Keratinocyte (primary cell): Measurements from ENCODE around the gene DTX4. TPM values are rescaled to one million over a fixed set of nuclear protein-coding genes. Genes with fewer than 3 reads are reported as not detected.

ENCODE experiments used
- DNase-seq: peaks from one replicate; pipeline ENCODE4 v3.0.0-alpha.2; 2011; ENCODE audit warnings: low read depth, missing footprints, low spot score
- FAIRE-seq: peaks from 2 replicates; lab custom pipeline; 2011; peaks lifted over from hg19 to GRCh38; lab: Jason Lieb, UNC
- H2AFZ ChIP-seq: 2 replicates; pipeline ENCODE4 v1.6.0; 2012; ENCODE audit warnings: low read length, control low read depth, inconsistent platforms; ENCODE audit not compliant: control insufficient read depth
- H3K27ac ChIP-seq: 2 replicates; pipeline ENCODE4 v1.5.1; 2011; ENCODE audit warnings: low read length; ENCODE audit not compliant: control insufficient read depth, insufficient read depth
- H3K27me3 ChIP-seq: 3 replicates; pipeline ENCODE4 v1.6.0; 2011; ENCODE audit warnings: low read length; ENCODE audit not compliant: control insufficient read depth, insufficient read depth; ENCODE audit errors: extremely low read depth
- H3K36me3 ChIP-seq, 2 experiments: 2 replicates in 1 of 2; 3 replicates in 1 of 2; pipeline ENCODE4 v1.5.1; 2011; ENCODE audit warnings: low read length in 2 of 2, mild to moderate bottlenecking in 1 of 2; ENCODE audit not compliant: control insufficient read depth in 2 of 2, insufficient read depth in 2 of 2; ENCODE audit errors: extremely low read depth in 1 of 2
- H3K4me1 ChIP-seq: 3 replicates; pipeline ENCODE4 v1.5.1; 2011; ENCODE audit warnings: low read length; ENCODE audit not compliant: control insufficient read depth, insufficient read depth; ENCODE audit errors: extremely low read depth
- H3K4me2 ChIP-seq: 3 replicates; pipeline ENCODE4 v1.6.0; 2011; ENCODE audit warnings: low read depth, low read length; ENCODE audit not compliant: control insufficient read depth, insufficient read depth; ENCODE audit errors: extremely low read depth
- H3K4me3 ChIP-seq, 3 experiments: fragments of 200-600 bp in 1 of 3; sonication (generic) in 1 of 3; 2 replicates in 2 of 3; 3 replicates in 1 of 3; pipeline ENCODE4 v1.5.1; 2011 to 2016; ENCODE audit warnings: low read length in 3 of 3, mild to moderate bottlenecking in 3 of 3, control low read depth in 2 of 3, inconsistent platforms in 1 of 3, low read depth in 1 of 3, mixed read lengths in 1 of 3, mixed run types in 1 of 3, moderate library complexity in 1 of 3; ENCODE audit not compliant: control insufficient read depth in 2 of 3, insufficient read depth in 2 of 3; ENCODE audit errors: extremely low read depth in 1 of 3
- H3K79me2 ChIP-seq: 2 replicates; pipeline ENCODE4 v1.6.0; 2012; ENCODE audit warnings: low read length; ENCODE audit not compliant: control insufficient read depth, insufficient read depth
- H3K9ac ChIP-seq: 3 replicates; pipeline ENCODE4 v1.6.0; 2011; ENCODE audit warnings: low read length; ENCODE audit not compliant: control insufficient read depth, insufficient read depth; ENCODE audit errors: extremely low read depth
- H3K9me1 ChIP-seq: 3 replicates; pipeline ENCODE4 v1.6.0; 2011; ENCODE audit warnings: low read length; ENCODE audit not compliant: control insufficient read depth, insufficient read depth; ENCODE audit errors: extremely low read depth
- H3K9me3 ChIP-seq: 2 replicates; pipeline ENCODE4 v1.5.1; 2012; ENCODE audit warnings: low read depth, low read length; ENCODE audit not compliant: control insufficient read depth
- H4K20me1 ChIP-seq: 3 replicates; pipeline ENCODE4 v1.6.0; 2011; ENCODE audit warnings: low read length; ENCODE audit not compliant: control insufficient read depth, insufficient read depth; ENCODE audit errors: extremely low read depth
- EZH2 ChIP-seq: IDR thresholded peaks from one replicate; pipeline ENCODE4 v1.6.1; 2012; ENCODE audit warnings: inconsistent platforms, mild to moderate bottlenecking, low read length, moderate library complexity
- dilution Hi-C: fragments of 300-500 bp; cut with MboI; formaldehyde crosslinking; loops from one replicate; pipeline ENCODE4 v1.7.0; 2020; ENCODE audit warnings: low sequenced_read_pairs; ENCODE audit not compliant: extremely low pct_ligation_motif_present
- polyA plus RNA-seq, 5 experiments: library from polyadenylated mRNA; depleted of rRNA in 3 of 5; stranded (reverse) in 3 of 5; stranded (forward) in 1 of 5; unstranded in 1 of 5; fragments of >200 nt; gene quantifications; 1 replicate in 1 of 5; 2 replicates in 3 of 5; 3 replicates in 1 of 5; pipeline versions ENCODE4 v1.2.1 to v1.2.3, GENCODE V29; 2011 to 2012; ENCODE audit warnings: missing spikeins in 2 of 5, low read depth in 1 of 5, low replicate concordance in 1 of 5
- TF ChIP-seq, protein P1 (sequence below), 3 experiments: IDR thresholded peaks in 1 of 3; conservative IDR thresholded peaks in 1 of 3; optimal IDR thresholded peaks in 1 of 3; 2 replicates in 2 of 3; 3 replicates in 1 of 3; pipeline versions ENCODE3 to v1.5.1; 2011; ENCODE audit warnings: low read length in 3 of 3, mild to moderate bottlenecking in 3 of 3, moderate library complexity in 2 of 3, control low read depth in 1 of 3, inconsistent platforms in 1 of 3; ENCODE audit not compliant: insufficient read depth in 2 of 3; ENCODE audit errors: extremely low read depth in 1 of 3

Gene DTX4
- polyA plus RNA-seq, 1 donor (not counting 4 experiments of a cell fraction or from before 2014, with no cell fraction given), result 1.6 TPM

DNA sequence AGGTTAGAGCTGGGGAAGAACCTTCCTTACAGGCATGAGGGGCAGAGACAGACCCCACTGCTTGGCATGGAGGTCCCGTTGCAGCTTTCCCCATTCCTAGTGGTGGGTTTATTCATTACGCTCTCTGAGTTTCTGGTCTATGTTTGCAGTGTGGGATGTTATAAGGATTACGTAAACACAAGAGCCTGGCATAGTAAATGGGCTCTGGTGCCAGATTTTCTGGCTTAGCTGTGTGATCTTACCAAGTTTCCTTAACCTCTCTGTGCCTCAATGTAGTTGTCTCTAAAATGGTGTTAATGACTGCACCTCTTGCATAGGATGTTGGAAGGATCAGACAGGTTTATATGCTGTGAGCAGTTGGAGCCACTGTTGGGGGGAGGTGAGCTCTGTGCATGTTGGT, 15.1 kb downstream of the DTX4 start:
- H3K4me3 ChIP-seq, result no peak overlapping the region
- no peak overlapping the region for H3K4me2 ChIP-seq

DNA sequence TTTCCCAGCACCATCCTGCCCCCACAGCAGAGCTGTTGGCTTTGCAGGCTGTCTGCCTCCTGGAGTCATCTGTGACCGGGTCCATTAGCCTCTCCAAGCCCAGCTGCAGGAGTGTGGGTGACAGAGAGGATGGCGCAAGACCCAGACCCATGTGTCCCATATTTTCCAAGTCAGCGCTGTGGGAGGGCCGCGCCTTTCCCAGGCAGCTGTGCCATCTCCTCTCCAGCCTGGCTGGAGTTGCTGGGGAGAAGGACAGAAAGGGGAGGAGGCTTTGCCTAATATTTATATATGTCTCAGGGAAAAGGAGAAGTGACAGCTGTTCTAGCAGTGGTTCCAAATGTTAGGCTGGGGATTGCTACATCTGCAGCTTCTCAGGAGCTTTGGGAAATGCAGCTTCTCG, 15.7 kb downstream of the DTX4 start:
- dilution Hi-C loops, result no loop called here
- peaks cover 0 to 13% of the 10 kb centered on the region in 2 experiments for H3K36me3 ChIP-seq
- TF ChIP-seq, protein P1, sequence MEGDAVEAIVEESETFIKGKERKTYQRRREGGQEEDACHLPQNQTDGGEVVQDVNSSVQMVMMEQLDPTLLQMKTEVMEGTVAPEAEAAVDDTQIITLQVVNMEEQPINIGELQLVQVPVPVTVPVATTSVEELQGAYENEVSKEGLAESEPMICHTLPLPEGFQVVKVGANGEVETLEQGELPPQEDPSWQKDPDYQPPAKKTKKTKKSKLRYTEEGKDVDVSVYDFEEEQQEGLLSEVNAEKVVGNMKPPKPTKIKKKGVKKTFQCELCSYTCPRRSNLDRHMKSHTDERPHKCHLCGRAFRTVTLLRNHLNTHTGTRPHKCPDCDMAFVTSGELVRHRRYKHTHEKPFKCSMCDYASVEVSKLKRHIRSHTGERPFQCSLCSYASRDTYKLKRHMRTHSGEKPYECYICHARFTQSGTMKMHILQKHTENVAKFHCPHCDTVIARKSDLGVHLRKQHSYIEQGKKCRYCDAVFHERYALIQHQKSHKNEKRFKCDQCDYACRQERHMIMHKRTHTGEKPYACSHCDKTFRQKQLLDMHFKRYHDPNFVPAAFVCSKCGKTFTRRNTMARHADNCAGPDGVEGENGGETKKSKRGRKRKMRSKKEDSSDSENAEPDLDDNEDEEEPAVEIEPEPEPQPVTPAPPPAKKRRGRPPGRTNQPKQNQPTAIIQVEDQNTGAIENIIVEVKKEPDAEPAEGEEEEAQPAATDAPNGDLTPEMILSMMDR (optimal IDR thresholded peaks at IDR 0.05 in 1 of 3, IDR thresholded peaks at IDR 0.05 in 1 of 3, conservative IDR thresholded peaks at IDR 0.05 in 1 of 3; ENCODE audit: extremely low read depth in 1 of 3, insufficient read depth in 2 of 3, low read length in 3 of 3), result no peak
- no peak for TF ChIP-seq EZH2
- H3K79me2 ChIP-seq, result no peaks in the 10 kb centered on the region
- no peak overlapping the region for H3K9ac ChIP-seq
- H2AFZ ChIP-seq, result no peak overlapping the region
- H3K9me3 ChIP-seq, result no peaks in the 10 kb centered on the region
- DNase-seq (no peak), FAIRE-seq (no peak)
- H3K27ac ChIP-seq, result no peak overlapping the region
- no peaks in the 10 kb centered on the region for H3K4me1 ChIP-seq
- no peak overlapping the region for H3K4me3 ChIP-seq
- H3K27me3 ChIP-seq, result no peaks in the 10 kb centered on the region
- no peaks in the 10 kb centered on the region for H3K9me1 ChIP-seq
- no peaks in the 10 kb centered on the region for H4K20me1 ChIP-seq
- no peak overlapping the region for H3K4me2 ChIP-seq

More for the DNA sequence above, 15.1 kb downstream of the DTX4 start:
- peaks cover 0 to 13% of the 10 kb centered on the region in 2 experiments for H3K36me3 ChIP-seq
- H3K9me3 ChIP-seq, result no peaks in the 10 kb centered on the region
- no peaks in the 10 kb centered on the region for H4K20me1 ChIP-seq
- DNase-seq, result no peak
- no peak for FAIRE-seq
- H3K27ac ChIP-seq, result no peak overlapping the region
- TF ChIP-seq, protein P1 (optimal IDR thresholded peaks at IDR 0.05 in 1 of 3, IDR thresholded peaks at IDR 0.05 in 1 of 3, conservative IDR thresholded peaks at IDR 0.05 in 1 of 3; ENCODE audit: extremely low read depth in 1 of 3, insufficient read depth in 2 of 3, low read length in 3 of 3), result no peak
- TF ChIP-seq EZH2, result no peak
- H3K9me1 ChIP-seq, result no peaks in the 10 kb centered on the region
- H3K4me1 ChIP-seq, result no peaks in the 10 kb centered on the region
- H3K9ac ChIP-seq, result no peak overlapping the region
- dilution Hi-C loops, result no loop called here
- H3K27me3 ChIP-seq, result no peaks in the 10 kb centered on the region
- H3K79me2 ChIP-seq, result no peaks in the 10 kb centered on the region
- no peak overlapping the region for H2AFZ ChIP-seq
